Measurements from ENCODE around the gene ARHGAP30. TPM values are rescaled to one million over a fixed set of nuclear protein-coding genes. Genes with fewer than 3 reads are reported as not detected.

Gene ARHGAP30
- polyA plus RNA-seq, 1 of the 3 experiments (the other 2 are of a cell fraction): not detected

- no peak overlapping the region for H3K27ac ChIP-seq (ENCODE audit: low read depth in 2 of 2, low read length in 1 of 2)
- no peak overlapping the region for H3K4me2 ChIP-seq
- DNase-seq: no peak
- H3K36me3 ChIP-seq (replicated peaks in 1 of 2; ENCODE audit: control insufficient read depth in 1 of 2, insufficient read depth in 2 of 2, low read length in 1 of 2): peaks cover 10 to 20% of the 10 kb centered on the region in 2 experiments
- no peak overlapping the region for H3K9ac ChIP-seq
- TF ChIP-seq RAD21 (IDR thresholded peaks at IDR 0.05; ENCODE audit: low read length) (no peak), TCF12 (IDR thresholded peaks at IDR 0.05) (no peak), TAF1 (IDR thresholded peaks at IDR 0.05; ENCODE audit: borderline replicate concordance, low read depth, low read length) (no peak), RCOR1 (IDR thresholded peaks at IDR 0.05; ENCODE audit: low read length) (no peak), ZBTB33 (IDR thresholded peaks at IDR 0.05; ENCODE audit: borderline replicate concordance, low read depth) (no peak), GATA2 (CRISPR knock-in tag; IDR thresholded peaks at IDR 0.05) (no peak), EP300 (IDR thresholded peaks at IDR 0.05; ENCODE audit: borderline replicate concordance in 1 of 2, low read depth in 1 of 2, low read length in 1 of 2) (no peak), USF1 (IDR thresholded peaks at IDR 0.05; ENCODE audit: borderline replicate concordance, low read depth) (no peak)
- ChIA-PET POLR2A (interaction anchor here (0.6 to 2.0 kb wide), 3 partner anchors 21 to 932 kb away, joined by 3 to 15 read pairs (median 3); partner anchors contain the start of genes NIT1, PFDN2 and USF1), CTCF (interaction anchor here (0.8 to 8.2 kb wide), 16 partner anchors 12 to 260 kb away, joined by 3 to 198 read pairs (median 6); partner anchors contain the start of genes ARHGAP30, DEDD, NECTIN4 and PPOX)
- no peaks in the 10 kb centered on the region for H4K20me1 ChIP-seq (ENCODE audit: insufficient read depth)
- no peaks in the 10 kb centered on the region for H3K27me3 ChIP-seq (ENCODE audit: insufficient read depth)
- peaks cover 6 to 7% of the 10 kb centered on the region in 2 experiments; a peak in 1 of 4 replicates for H3K4me1 ChIP-seq (ENCODE audit: control insufficient read depth in 1 of 2, insufficient read depth in 2 of 2, low read depth in 1 of 2, low read length in 1 of 2)
- H2AFZ ChIP-seq (ENCODE audit: low read depth): no peak overlapping the region
- no peaks in the 10 kb centered on the region for H3K9me2 ChIP-seq
- H3K9me3 ChIP-seq: no peaks in the 10 kb centered on the region
- 71% methylated on average over 1 of the region's 1 CpG for WGBS (ENCODE audit: low lambda C conversion rate)
- H3K79me2 ChIP-seq (ENCODE audit: insufficient read depth): no peaks in the 10 kb centered on the region
- no peak overlapping the region for H3K4me3 ChIP-seq (ENCODE audit: low read depth in 2 of 2, low read length in 1 of 2)
- peaks cover 24% of the 10 kb centered on the region for H3F3A ChIP-seq (replicated peaks; ENCODE audit: insufficient read depth)
Measured at GRCh38 chr1:161096530-161096929, 26.8 kb upstream of the ARHGAP30 start.

- no peaks in the 10 kb centered on the region for H3K9me3 ChIP-seq
- H3K36me3 ChIP-seq (replicated peaks in 1 of 2; ENCODE audit: control insufficient read depth in 1 of 2, insufficient read depth in 2 of 2, low read length in 1 of 2): peaks cover 10 to 17% of the 10 kb centered on the region in 2 experiments
- no peak overlapping the region for H2AFZ ChIP-seq (ENCODE audit: low read depth)
- H3K9ac ChIP-seq: no peak overlapping the region
- no peaks in the 10 kb centered on the region for H3K27me3 ChIP-seq (ENCODE audit: insufficient read depth)
- H3K4me2 ChIP-seq: no peak overlapping the region
- TF ChIP-seq EZH2phosphoT487 (IDR thresholded peaks at IDR 0.05; ENCODE audit: borderline replicate concordance, low read depth) (no peak), RAD21 (IDR thresholded peaks at IDR 0.05; ENCODE audit: low read length) (no peak), GATA2 (CRISPR knock-in tag; IDR thresholded peaks at IDR 0.05) (no peak), FOXJ3 (CRISPR knock-in tag; IDR thresholded peaks at IDR 0.05) (no peak), TEAD4 (IDR thresholded peaks at IDR 0.05; ENCODE audit: borderline replicate concordance, insufficient read depth) (no peak)
- no peak for DNase-seq
- no peaks in the 10 kb centered on the region for H4K20me1 ChIP-seq (ENCODE audit: insufficient read depth)
- H3K27ac ChIP-seq (ENCODE audit: low read depth in 2 of 2, low read length in 1 of 2): no peak overlapping the region
- CTCF ChIA-PET: interaction anchor here (1.5 to 8.2 kb wide), 7 partner anchors 18 to 106 kb away, joined by 5 to 198 read pairs (median 26); partner anchors contain the start of genes ARHGAP30, DEDD, NECTIN4 and TSTD1
- no peak overlapping the region for H3K4me3 ChIP-seq (ENCODE audit: low read depth in 2 of 2, low read length in 1 of 2)
- no peaks in the 10 kb centered on the region for H3K79me2 ChIP-seq (ENCODE audit: insufficient read depth)
- H3K4me1 ChIP-seq (ENCODE audit: control insufficient read depth in 1 of 2, insufficient read depth in 2 of 2, low read depth in 1 of 2, low read length in 1 of 2): peaks cover 6 to 7% of the 10 kb centered on the region in 2 experiments; a peak in 1 of 4 replicates
- POLR2A ChIA-PET: interaction anchor here (0.6 to 0.8 kb wide), 2 partner anchors 22 to 933 kb away, joined by 3 read pairs; partner anchors contain the start of genes NIT1 and PFDN2
- WGBS (ENCODE audit: low lambda C conversion rate): 88% methylated on average over 2 of the region's 2 CpGs
- H3F3A ChIP-seq (replicated peaks; ENCODE audit: insufficient read depth): peaks cover 24% of the 10 kb centered on the region
- H3K9me2 ChIP-seq: no peaks in the 10 kb centered on the region
Measured at GRCh38 chr1:161096015-161096414, 26.3 kb upstream of the ARHGAP30 start.

All from SK-N-SH (cell line).